GM21717 (cell line): ENCODE results near the gene PMPCB.

Experiments
- ATAC-seq: cut with Tn5 transposase; IDR thresholded peaks from one replicate; pipeline ENCODE4 v1.9.1; 2021; ENCODE audit warnings: mild to moderate bottlenecking, moderate library complexity; ENCODE audit not compliant: unreplicated experiment

Gene PMPCB

GRCh38 chr7:103325744-103326143, 28.5 kb downstream of the PMPCB start:
- no peak for ATAC-seq

GRCh38 chr7:103336761-103337160, 39.5 kb downstream of the PMPCB start:
- no peak for ATAC-seq

GRCh38 chr7:103338864-103339263, 41.6 kb downstream of the PMPCB start:
- no peak for ATAC-seq

DNA sequence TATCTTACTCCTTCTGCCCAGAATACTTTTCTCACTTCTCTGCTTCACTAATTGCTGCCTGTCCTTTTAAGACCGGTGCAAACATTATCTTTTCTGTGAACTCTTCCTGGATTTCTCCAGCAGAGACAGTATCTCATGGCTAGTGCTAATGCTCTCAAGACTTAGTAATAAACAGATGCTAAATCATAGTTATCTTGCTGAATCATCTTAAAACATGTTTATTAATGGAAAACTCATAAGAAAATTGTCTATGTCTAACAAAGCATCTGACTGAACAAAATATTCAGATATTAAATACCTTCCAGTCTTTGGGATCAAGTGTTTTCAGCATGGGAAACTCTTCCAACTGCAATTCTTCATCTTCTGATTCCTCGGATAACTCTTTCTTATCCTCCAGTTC, 44.2 kb downstream of the PMPCB start:
- ATAC-seq, result no peak

DNA sequence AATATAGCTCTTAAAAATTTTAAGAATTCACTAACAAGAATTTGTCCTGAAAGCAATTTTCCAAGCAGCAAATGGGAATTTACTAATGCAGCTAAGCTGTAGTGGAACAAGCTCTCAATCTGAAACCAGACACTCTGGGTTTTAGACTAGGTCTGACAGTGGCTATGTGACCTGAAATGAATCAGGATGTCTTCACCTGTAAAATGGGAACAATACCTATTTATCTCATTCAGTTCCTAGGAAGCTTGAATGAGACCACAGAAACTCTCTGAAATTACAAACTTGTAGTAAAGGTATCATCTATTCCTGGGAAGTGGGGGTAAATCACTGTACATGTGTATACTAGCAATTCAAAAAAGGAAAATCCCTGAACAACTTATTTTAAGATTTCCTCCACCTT, 46.1 kb downstream of the PMPCB start:
- no peak for ATAC-seq

GRCh38 chr7:103343758-103344452, 46.7 kb downstream of the PMPCB start:
- ATAC-seq, result peak; percentile 13

DNA sequence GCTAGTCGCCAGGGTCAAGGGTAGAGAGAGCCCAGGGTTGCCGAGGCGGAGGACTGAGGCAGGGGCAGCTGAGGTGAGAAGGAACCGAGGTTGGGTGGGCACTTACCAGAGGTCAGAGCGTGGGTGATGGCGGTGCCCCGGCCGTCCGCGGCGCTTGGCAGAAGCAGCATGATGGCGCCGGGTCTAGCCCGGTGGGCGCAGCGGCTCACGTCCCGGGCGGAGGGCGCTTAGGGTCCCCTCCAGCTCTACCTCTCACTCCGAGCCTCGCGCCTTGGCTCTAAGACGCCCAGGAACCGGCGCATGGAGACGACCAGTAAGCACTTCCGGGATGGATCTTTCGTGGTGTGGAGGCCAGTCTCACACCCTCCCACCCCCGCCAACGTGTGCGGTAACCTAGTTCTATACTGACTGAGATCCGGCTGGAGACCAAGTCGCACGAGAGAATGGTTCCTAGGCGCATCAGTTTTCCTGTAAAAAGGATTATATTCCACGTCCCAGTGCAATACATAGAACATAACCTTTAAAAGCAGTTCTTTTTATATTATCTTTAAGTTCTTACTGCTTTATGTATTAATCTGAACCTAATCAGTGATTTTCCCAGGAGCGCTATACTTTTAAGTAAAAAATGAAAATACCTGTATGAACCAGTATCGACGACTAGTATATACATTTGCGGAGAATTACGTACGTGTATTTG, 47.4 kb downstream of the PMPCB start, which contains the start of gene DNAJC2:
TSS of gene DNAJC2 (minus strand) at position 315 of the 697 bp plus-strand sequence. CDS start at position 170, 145 bp downstream.
- peak; percentile 81 for ATAC-seq

DNA sequence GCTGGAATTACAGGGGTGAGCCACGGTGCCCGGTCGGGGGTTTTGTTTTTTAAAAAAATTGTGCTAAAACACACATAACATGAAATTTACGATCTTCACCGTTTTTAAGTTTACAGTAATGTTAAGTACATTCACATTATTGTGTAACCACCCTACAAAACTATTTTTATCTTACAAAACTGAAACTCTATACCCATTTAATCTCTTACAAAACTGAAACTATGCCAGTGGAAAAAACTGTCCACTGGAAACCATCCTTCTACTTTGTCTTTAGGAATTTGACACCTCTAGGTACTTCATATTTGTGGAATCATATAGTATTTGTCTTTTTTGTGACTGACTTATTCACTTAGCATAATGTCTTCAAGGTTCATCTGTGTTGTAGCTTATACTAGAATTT, 49.2 kb downstream of the PMPCB start:
- no peak for ATAC-seq

DNA sequence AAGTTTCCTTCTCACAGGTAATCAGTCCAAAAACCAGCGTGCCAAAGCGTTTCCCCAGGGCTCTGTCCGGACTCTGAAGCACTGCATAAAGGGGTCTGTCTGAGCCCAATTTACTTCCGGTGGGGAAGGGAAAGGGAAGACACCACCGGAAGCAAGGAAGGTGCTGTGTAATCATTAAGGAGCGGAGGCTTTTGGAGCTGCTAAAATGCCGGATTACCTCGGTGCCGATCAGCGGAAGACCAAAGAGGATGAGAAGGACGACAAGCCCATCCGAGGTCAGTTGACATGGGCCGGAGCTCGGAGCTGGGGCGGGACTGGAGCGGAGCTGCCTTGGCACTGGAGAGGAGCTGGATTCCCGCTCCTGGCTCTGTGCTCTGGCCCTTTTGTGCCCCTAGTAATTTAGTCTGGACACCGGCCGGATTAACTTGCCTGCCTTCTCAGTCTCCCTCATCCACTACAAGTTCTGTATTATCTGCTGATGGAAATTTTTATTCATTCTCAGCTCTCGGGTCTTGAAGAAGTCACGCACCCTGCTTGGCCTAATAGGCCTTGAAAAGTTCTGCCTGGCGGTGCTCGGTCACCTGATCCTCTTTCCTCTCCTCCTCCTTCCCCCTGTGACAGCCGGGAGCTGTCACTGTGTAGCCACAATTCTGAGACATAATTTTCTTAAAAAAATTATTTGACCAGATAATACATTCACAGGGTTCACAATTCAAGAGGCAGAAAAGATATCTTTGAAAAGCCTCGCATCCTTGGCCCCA, 50.5 kb downstream of the PMPCB start, which contains the start of gene PSMC2:
TSS of gene PSMC2 (plus strand) at position 137 of the 761 bp plus-strand sequence. CDS start at position 206, 69 bp downstream.
- peak; percentile 73 for ATAC-seq

DNA sequence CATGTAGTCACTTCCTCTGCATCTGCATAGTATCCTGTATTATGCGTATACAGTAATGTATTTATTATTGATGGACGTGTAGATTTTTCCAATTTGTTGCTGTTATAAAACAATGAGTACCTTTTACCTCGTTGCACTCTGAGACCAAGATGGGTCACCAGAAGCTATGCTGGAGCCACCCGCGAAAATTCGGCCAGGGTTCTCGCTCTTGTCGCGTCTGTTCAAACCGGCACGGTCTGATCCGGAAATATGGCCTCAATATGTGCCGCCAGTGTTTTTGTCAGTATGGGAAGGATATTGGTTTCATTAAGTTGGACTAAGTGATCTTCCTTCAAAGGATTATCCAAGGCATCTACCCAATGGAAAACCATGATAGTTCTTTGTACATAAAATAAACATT, 51.2 kb downstream of the PMPCB start:
- ATAC-seq, result no peak

DNA sequence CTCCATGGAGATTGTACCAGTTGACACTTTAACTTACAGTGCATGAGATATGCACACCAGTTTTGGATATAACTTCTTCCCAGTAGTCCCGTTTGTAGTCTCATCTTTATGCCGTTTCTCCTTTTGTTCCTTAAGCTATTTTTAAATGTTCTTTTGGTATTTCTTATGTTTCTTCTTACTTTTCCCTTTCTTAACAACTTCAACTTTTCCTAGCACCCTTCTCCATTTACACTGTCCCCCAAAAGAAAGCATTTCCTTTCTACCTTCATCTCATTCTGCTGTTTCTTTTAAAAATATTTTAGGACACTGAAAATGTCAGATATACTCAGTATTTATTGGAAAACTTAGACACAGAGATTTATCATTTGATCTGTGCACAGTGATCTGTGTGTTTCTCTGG, 51.7 kb downstream of the PMPCB start:
- no peak for ATAC-seq

- ATAC-seq, result no peak
These were observed 52.6 kb downstream of the PMPCB start for GRCh38 chr7:103349805-103350204.
